OCI-LY3 (cell line): ENCODE results near the gene PRKAR2A.

ENCODE experiments used
- EZH2phosphoT487 ChIP-seq: fragments of 200-600 bp; shearing (Covaris generic); IDR thresholded peaks from 2 replicates; pipeline ENCODE4 v1.6.1; 2018; ENCODE audit warnings: antibody characterized with exemption, mixed run types, low read depth
- TF ChIP-seq, protein P1 (sequence below): fragments of 200-600, 300-600 bp; sonication (generic); IDR thresholded peaks from 2 replicates; pipeline ENCODE4 v1.5.1; 2014; ENCODE audit warnings: antibody characterized with exemption, low read length, low read depth

DNA sequence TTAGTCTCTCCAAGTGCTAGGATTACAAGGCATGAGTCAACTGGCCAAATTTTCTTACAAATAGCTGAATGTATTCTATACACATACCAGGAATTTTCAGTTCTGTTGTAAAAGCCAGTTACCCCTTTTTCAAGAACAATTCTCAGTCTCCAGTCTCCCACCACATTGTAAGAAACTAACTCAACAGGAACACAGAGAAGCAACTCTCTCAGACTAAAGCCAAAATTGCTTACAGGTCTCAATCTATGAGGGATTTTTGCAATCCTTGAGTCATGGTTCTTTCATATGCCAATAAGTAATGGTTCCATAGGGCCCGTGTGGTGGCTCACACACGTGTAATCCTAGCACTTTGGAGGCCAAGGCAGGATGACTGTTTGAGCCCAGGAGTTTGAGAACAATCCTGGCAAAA lies 139.2 kb downstream of the PRKAR2A start:
- TF ChIP-seq, protein P1, sequence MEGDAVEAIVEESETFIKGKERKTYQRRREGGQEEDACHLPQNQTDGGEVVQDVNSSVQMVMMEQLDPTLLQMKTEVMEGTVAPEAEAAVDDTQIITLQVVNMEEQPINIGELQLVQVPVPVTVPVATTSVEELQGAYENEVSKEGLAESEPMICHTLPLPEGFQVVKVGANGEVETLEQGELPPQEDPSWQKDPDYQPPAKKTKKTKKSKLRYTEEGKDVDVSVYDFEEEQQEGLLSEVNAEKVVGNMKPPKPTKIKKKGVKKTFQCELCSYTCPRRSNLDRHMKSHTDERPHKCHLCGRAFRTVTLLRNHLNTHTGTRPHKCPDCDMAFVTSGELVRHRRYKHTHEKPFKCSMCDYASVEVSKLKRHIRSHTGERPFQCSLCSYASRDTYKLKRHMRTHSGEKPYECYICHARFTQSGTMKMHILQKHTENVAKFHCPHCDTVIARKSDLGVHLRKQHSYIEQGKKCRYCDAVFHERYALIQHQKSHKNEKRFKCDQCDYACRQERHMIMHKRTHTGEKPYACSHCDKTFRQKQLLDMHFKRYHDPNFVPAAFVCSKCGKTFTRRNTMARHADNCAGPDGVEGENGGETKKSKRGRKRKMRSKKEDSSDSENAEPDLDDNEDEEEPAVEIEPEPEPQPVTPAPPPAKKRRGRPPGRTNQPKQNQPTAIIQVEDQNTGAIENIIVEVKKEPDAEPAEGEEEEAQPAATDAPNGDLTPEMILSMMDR, result no peak
- TF ChIP-seq EZH2phosphoT487, result no peak
